Ovary (tissue), 9 donors: Measurements from ENCODE around the gene URI1. TPM values are rescaled to one million over a fixed set of nuclear protein-coding genes. Genes with fewer than 3 reads are reported as not detected.
"Not testable (repeated sequence)": the region's sequence is repeated elsewhere in the genome, so short reads cannot be mapped to it uniquely, and the experiment has no call there.

ENCODE experiments used
- DNase-seq, 5 donors: peaks; one replicate each; pipeline ENCODE4 v3.0.0-alpha.2; 2019 to 2020
- H3K27ac ChIP-seq, 2 donors: fragments of 200-600 bp; one replicate each; pipeline versions ENCODE4 v1.5.1 to v1.8.0; 2019 to 2022
- H3K27me3 ChIP-seq: fragments of 200-600 bp; one replicate; pipeline ENCODE4 v1.8.0; 2022
- H3K36me3 ChIP-seq: fragments of 200-600 bp; sonication (generic); one replicate; pipeline ENCODE4 v1.5.1; 2019
- H3K4me1 ChIP-seq: one replicate; pipeline ENCODE4 v1.8.1; 2013; ENCODE audit warnings: mild to moderate bottlenecking, moderate library complexity; ENCODE audit not compliant: insufficient read depth
- H3K4me3 ChIP-seq: fragments of 200-600 bp; sonication (generic); one replicate; pipeline ENCODE4 v1.5.1; 2017
- H3K9me3 ChIP-seq, 2 donors: fragments of 200-600 bp in 1 of 2; sonication (generic) in 1 of 2; one replicate each; pipeline versions ENCODE4 v1.5.1 to v1.8.1; 2013 to 2019; ENCODE audit warnings: mild to moderate bottlenecking in 1 of 2, moderate library complexity in 1 of 2
- CTCF ChIP-seq, 3 donors: fragments of 450-650 bp in 2 of 3; fragments of 200-600 bp in 1 of 3; IDR thresholded peaks; one replicate each; pipeline versions ENCODE4 v1.5.1 to v1.8.0; 2016 to 2022; ENCODE audit warnings: antibody characterized with exemption in 3 of 3, mild to moderate bottlenecking in 1 of 3
- EP300 ChIP-seq: sonication (generic); formaldehyde crosslinking; IDR thresholded peaks from one replicate; pipeline ENCODE4 v1.6.1; 2017; ENCODE audit warnings: antibody characterized with exemption
- POLR2A ChIP-seq: fragments of 450-650 bp; IDR thresholded peaks from one replicate; pipeline ENCODE4 v1.6.1; 2017; ENCODE audit warnings: antibody characterized with exemption, mild to moderate bottlenecking, moderate library complexity
- WGBS, 3 donors: extraction: QIAGEN DNeasy Blood & Tissue Kit in 1 of 3; methylation state at CpG; one replicate each; pipeline versions ENCODE4 v1.1.5 to v1.1.7; 2013 to 2017; 5-methylcytosine and 5-hydroxymethylcytosine counted together
- intact Hi-C, 4 donors: fragments of 100-400 bp; cut with DNase I; formaldehyde crosslinking; loops; one replicate each; pipeline versions ENCODE4 v1.11.0 to v1.15.1; 2022 to 2023
- polyA plus RNA-seq, 2 donors: library from polyadenylated mRNA; stranded (reverse); fragments of 200-250 nt in 1 of 2; fragments of 350-450 nt in 1 of 2; fragmentation: Illumina TruSeq in 1 of 2; extraction: RNeasy Lipid Tissue Mini Kit (QIAGEN cat#74804) in 1 of 2; gene quantifications; one replicate each; pipeline ENCODE4 v1.2.3, GENCODE V29; 2013 to 2014
- total RNA-seq, 7 donors: library from RNA; depleted of rRNA in 2 of 7; stranded (reverse); fragments of >200 nt in 2 of 7; fragmentation: NEBNext Ultra II Directional in 3 of 7; extraction: Animal tissue kit (Norgen Biotek cat#: 25700) in 3 of 7; gene quantifications; one replicate each; pipeline versions ENCODE4 v1.1.0 to v1.2.4, GENCODE V29; 2016 to 2023
- donor health status: DM: no; HTN: no; CAD: no; lungs with moderate emphysema.
- donor health status: DM: no; HTN: no; CAD: no.
- donor health status: Bipolar disorder and iron deficiency.
- donor health status: DM: yes; HTN: yes; CAD: no.
- donor health status: DM: no; HTN: no; CAD: no.
- donor health status: DM: yes; HTN: yes; CAD: no.

Gene URI1
- total and polyA plus RNA-seq, 9 donors: 39.8 to 90.0 (median 66.9) TPM

- Histone ChIP-seq H3K4me3 (no peak overlapping the region), H3K9me3 (no peaks in the 10 kb centered on the region), H3K27me3 (no peaks in the 10 kb centered on the region), H3K4me1 (no peaks in the 10 kb centered on the region), H3K36me3 (no peaks in the 10 kb centered on the region), H3K27ac (no peak overlapping the region)
- TF ChIP-seq POLR2A: no peak
- intact Hi-C loops: no loop called here
- WGBS, 3 donors: 32 to 34% (median 33%) methylated on average over 3 of the region's 3 CpGs
- DNase-seq: no peak
Measured at GRCh38 chr19:29897466-29897865, 44.6 kb upstream of the URI1 start.

GRCh38 chr19:29904017-29904416, 38.0 kb upstream of the URI1 start:
- intact Hi-C loops: no loop called here
- Histone ChIP-seq H3K36me3 (no peaks in the 10 kb centered on the region), H3K9me3 (no peaks in the 10 kb centered on the region), H3K27ac (no peak overlapping the region), H3K4me3 (no peak overlapping the region), H3K27me3 (no peaks in the 10 kb centered on the region), H3K4me1 (no peaks in the 10 kb centered on the region)
- DNase-seq: no peak
- no peak for TF ChIP-seq CTCF (IDR thresholded peaks at IDR 0.05)
- no peak for TF ChIP-seq POLR2A
- no peak for TF ChIP-seq EP300
- WGBS, 3 donors: 43 to 77% (median 62%) methylated on average over 2 of the region's 2 CpGs

- WGBS, 3 donors: 65 to 72% (median 66%) methylated on average over 18 of the region's 18 CpGs
- Histone ChIP-seq H3K4me1 (no peaks in the 10 kb centered on the region), H3K36me3 (no peaks in the 10 kb centered on the region), H3K27ac (no peak overlapping the region), H3K4me3 (no peak overlapping the region), H3K27me3 (no peaks in the 10 kb centered on the region), H3K9me3 (no peaks in the 10 kb centered on the region)
- intact Hi-C loops: no loop called here
- no peak for DNase-seq
- no peak for TF ChIP-seq EP300
Measured at GRCh38 chr19:29908963-29909944, 32.8 kb upstream of the URI1 start.

- Histone ChIP-seq H3K4me3 (no peak overlapping the region), H3K9me3 (no peaks in the 10 kb centered on the region), H3K4me1 (no peaks in the 10 kb centered on the region), H3K27me3 (no peaks in the 10 kb centered on the region), H3K27ac (no peak overlapping the region), H3K36me3 (no peaks in the 10 kb centered on the region)
- intact Hi-C loops: no loop called here
- TF ChIP-seq CTCF (IDR thresholded peaks at IDR 0.05) (no peak), EP300 (no peak), POLR2A (no peak)
- DNase-seq: no peak
- 27 to 35% (median 28%) methylated on average over 3 of the region's 3 CpGs for WGBS, 3 donors
Measured at GRCh38 chr19:29914933-29915332, 27.1 kb upstream of the URI1 start.

- 75 to 89% (median 76%) methylated on average over 2 of the region's 2 CpGs for WGBS, 3 donors
- H3K4me1 ChIP-seq, H3K27ac ChIP-seq, intact Hi-C loops, H3K9me3 ChIP-seq, DNase-seq, H3K4me3 ChIP-seq, H3K36me3 ChIP-seq, H3K27me3 ChIP-seq: not testable (repeated sequence)
Measured at GRCh38 chr19:29915832-29916231, 26.2 kb upstream of the URI1 start.

GRCh38 chr19:29917911-29918310, 24.1 kb upstream of the URI1 start:
- Histone ChIP-seq H3K27me3 (no peaks in the 10 kb centered on the region), H3K4me3 (no peak overlapping the region), H3K36me3 (no peaks in the 10 kb centered on the region), H3K4me1 (no peaks in the 10 kb centered on the region), H3K9me3 (no peaks in the 10 kb centered on the region), H3K27ac (no peak overlapping the region)
- no peak for TF ChIP-seq CTCF (IDR thresholded peaks at IDR 0.05)
- no peak for TF ChIP-seq POLR2A
- TF ChIP-seq EP300: no peak
- WGBS, 3 donors: 82 to 86% (median 86%) methylated on average over 7 of the region's 7 CpGs
- intact Hi-C loops: no loop called here
- DNase-seq: no peak
